Measurements from ENCODE around the gene RGL3.

- TF ChIP-seq RAD21 (IDR thresholded peaks at IDR 0.05; ENCODE audit: low read length), result no peak
- TF ChIP-seq FOXJ3 (CRISPR knock-in tag; IDR thresholded peaks at IDR 0.05), result no peak
- no peak for TF ChIP-seq YY1 (IDR thresholded peaks at IDR 0.05; ENCODE audit: low read depth)
- TF ChIP-seq CTCF (IDR thresholded peaks at IDR 0.05), result no peak
- no peak for TF ChIP-seq POLR2AphosphoS5 (IDR thresholded peaks at IDR 0.05; ENCODE audit: low read depth, low read length)
- TF ChIP-seq NRF1 (IDR thresholded peaks at IDR 0.05; ENCODE audit: low read depth, low read length), result no peak
- TF ChIP-seq MAX (IDR thresholded peaks at IDR 0.05; ENCODE audit: low read depth), result no peak
- TF ChIP-seq FOXM1 (IDR thresholded peaks at IDR 0.05; ENCODE audit: low read depth), result no peak
These were observed 29.9 kb upstream of the RGL3 start for GRCh38 chr19:11448923-11449554.
